ENCODE measurements around the gene PRPF8.

Gene PRPF8

DNA sequence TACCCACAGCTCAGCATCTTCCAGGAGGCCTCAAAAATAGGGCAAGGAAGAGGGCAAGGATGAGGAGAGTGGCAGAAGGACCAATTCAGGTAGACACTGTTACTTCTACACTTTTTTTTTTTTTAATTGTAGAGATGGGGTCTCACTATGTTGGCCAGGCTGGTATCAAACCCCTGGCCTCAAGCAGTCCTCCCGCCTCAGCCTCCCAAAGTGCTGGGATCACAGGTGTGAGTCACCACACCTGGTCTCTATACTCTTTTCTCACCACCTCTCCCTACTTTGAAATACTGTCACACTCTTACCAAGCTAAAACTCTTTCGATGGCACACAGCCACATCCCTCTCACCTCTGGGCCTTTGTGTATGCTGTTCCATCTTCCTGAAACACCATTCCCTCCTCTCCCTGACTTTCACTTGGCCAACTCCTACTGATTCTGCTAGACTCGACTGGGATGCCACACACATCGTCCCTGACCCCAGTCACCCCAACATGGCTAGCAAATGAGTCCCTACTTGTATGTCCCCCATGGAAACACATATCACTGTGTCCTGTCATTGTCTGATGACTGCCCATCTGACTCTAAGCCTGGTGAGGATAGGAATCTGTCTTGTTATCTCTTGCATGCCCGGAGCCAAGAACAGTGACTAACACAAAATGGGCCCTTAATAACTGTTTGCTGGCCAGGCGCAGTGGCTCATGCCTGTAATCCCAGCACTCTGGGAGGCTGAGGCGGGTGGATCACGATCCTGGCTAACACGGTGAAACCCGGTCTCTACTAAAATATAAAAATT, 48.8 kb downstream of the PRPF8 start:
- H3K4me3 ChIP-seq (ENCODE audit: low read depth, low read length) = no peak overlapping the region
- H3K36me3 ChIP-seq (replicated peaks) = no peaks in the 10 kb centered on the region
- TF ChIP-seq, protein P1, sequence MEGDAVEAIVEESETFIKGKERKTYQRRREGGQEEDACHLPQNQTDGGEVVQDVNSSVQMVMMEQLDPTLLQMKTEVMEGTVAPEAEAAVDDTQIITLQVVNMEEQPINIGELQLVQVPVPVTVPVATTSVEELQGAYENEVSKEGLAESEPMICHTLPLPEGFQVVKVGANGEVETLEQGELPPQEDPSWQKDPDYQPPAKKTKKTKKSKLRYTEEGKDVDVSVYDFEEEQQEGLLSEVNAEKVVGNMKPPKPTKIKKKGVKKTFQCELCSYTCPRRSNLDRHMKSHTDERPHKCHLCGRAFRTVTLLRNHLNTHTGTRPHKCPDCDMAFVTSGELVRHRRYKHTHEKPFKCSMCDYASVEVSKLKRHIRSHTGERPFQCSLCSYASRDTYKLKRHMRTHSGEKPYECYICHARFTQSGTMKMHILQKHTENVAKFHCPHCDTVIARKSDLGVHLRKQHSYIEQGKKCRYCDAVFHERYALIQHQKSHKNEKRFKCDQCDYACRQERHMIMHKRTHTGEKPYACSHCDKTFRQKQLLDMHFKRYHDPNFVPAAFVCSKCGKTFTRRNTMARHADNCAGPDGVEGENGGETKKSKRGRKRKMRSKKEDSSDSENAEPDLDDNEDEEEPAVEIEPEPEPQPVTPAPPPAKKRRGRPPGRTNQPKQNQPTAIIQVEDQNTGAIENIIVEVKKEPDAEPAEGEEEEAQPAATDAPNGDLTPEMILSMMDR (IDR thresholded peaks at IDR 0.05; ENCODE audit: low read depth, low read length, missing control alignments) = no peak
- in situ Hi-C loops (cut with HindIII; ENCODE audit: low pct_ligation_motif_present, low sequenced_read_pairs) = no loop called here
- no peak overlapping the region for H3K27ac ChIP-seq
- no peak for DNase-seq
- no peaks in the 10 kb centered on the region for H3K27me3 ChIP-seq (replicated peaks)

DNA sequence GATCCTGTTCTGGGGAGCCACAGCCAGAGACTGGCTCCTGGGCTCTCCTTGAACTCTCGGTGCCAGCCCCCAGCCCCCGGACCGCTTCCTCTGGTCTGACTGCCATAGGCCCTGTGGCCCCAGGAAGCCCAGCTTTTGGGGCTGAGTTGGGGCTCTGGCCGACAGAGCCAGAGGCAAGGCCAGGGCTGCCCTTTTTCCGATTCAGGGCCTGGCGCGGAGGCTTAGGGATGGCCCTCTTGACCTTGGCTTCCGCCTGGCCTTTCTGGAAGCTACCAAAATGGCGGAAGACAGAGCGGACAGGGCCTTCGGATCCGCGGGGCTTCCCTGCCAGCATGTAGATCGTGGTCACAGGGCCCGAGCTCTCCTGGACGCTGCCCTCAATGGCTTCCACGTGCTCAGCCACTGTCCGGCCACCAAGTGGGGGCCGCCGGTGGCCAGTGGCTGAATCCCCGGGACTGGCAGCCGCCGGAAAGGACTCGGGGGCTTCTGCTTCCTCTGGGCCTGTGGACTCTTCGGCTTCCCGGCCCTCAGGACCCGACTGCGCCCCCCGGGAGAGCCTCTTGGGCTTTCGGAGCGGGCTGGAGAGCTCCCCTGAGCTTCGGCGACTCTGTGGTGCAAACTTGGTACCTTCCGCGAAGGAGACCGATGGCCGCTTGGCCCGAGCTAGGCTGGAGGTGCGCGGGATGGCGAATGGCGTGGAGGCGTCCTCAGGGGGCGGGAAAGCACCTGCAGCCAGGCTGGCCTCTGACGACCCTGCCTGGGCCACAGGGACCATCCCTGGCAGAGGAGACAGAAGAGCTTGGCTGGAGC, 49.6 kb downstream of the PRPF8 start:
- no peak overlapping the region for H3K4me3 ChIP-seq (ENCODE audit: low read depth, low read length)
- no peak overlapping the region for H3K27ac ChIP-seq
- no peak for DNase-seq
- TF ChIP-seq, protein P1 (IDR thresholded peaks at IDR 0.05; ENCODE audit: low read depth, low read length, missing control alignments) = no peak
- H3K27me3 ChIP-seq (replicated peaks) = no peaks in the 10 kb centered on the region
- in situ Hi-C loops (cut with HindIII; ENCODE audit: low pct_ligation_motif_present, low sequenced_read_pairs) = no loop called here
- H3K36me3 ChIP-seq (replicated peaks) = no peaks in the 10 kb centered on the region

DNA sequence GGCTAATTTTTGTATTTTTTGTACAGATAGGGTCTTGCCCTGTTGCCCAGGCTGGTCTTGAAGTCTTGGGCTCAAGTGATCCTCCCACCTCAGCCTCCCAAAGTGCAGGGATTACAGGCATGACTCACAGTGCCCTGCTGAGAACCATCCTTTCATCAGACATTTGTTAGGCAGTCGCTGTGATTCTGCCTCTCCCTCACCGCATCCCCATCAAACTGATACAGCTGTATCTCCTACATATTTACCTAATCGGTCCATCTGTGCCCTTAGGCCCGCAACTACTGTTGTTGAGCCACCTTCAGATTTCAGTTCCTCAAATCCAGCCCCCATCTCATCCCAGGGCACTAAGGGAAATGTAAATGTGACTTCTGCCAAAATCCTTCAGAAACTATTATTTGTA, 54.0 kb downstream of the PRPF8 start:
- in situ Hi-C loops (cut with HindIII; ENCODE audit: low pct_ligation_motif_present, low sequenced_read_pairs) = no loop called here

DNA sequence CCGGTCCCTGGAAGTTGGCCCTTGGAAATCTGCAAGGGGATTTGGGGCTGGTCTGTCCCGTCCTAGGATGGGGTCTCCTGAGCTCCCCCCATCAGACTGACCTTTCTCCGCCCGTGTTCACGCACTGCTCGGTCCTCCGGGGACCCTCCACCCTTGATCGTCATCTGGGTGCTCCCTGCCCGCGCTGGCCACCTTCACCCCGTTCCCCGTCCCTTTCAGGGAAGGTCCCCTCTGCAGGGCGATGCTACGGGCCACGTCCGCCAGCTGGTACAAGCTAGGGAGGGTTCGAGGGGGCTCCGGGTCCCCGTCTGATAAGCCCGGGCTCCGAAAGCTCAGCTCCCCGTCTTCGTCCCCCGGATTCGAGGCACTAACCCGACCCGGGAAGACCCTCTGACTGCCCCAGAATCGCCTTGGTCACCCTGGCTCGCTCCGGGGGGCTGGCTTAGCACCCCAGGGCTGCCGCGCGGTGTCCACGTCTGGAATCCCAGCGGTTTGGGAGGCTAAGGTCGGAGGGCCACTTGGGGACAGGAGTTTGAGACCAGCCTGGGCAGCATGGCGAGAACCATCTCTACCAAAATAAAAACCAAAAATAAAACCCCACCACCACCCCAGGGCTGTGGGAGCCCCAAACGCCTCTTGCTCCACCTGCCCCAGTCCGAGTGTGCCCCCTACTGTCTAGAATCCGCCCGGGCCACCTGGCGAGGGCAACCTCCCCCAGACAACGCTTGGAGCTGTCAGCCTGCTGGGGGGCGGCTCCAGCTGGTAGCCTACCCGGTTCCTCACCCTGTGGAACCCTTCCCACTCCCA, 55.0 kb downstream of the PRPF8 start:
- Histone ChIP-seq H3K27ac (no peak overlapping the region), H3K36me3 (replicated peaks) (no peaks in the 10 kb centered on the region), H3K27me3 (replicated peaks) (no peaks in the 10 kb centered on the region), H3K4me3 (ENCODE audit: low read depth, low read length) (peak overlapping the region; percentile 73)
- no peak for DNase-seq
- TF ChIP-seq, protein P1 (IDR thresholded peaks at IDR 0.05; ENCODE audit: low read depth, low read length, missing control alignments) = peak; percentile 71
- in situ Hi-C loops (cut with HindIII; ENCODE audit: low pct_ligation_motif_present, low sequenced_read_pairs) = no loop called here

More for the DNA sequence above, 54.0 kb downstream of the PRPF8 start:
- no peaks in the 10 kb centered on the region for H3K36me3 ChIP-seq (replicated peaks)
- H3K27me3 ChIP-seq (replicated peaks) = no peaks in the 10 kb centered on the region
- no peak overlapping the region for H3K4me3 ChIP-seq (ENCODE audit: low read depth, low read length)
- TF ChIP-seq, protein P1 (IDR thresholded peaks at IDR 0.05; ENCODE audit: low read depth, low read length, missing control alignments) = no peak
- no peak overlapping the region for H3K27ac ChIP-seq
- DNase-seq = no peak

GRCh38 chr17:1628856-1629503, 55.7 kb downstream of the PRPF8 start:
- Histone ChIP-seq H3K27ac (peak overlapping the region; percentile 72), H3K4me3 (ENCODE audit: low read depth, low read length) (peak overlapping the region; percentile 73), H3K36me3 (replicated peaks) (no peaks in the 10 kb centered on the region), H3K27me3 (replicated peaks) (no peaks in the 10 kb centered on the region)
- TF ChIP-seq, protein P1 (IDR thresholded peaks at IDR 0.05; ENCODE audit: low read depth, low read length, missing control alignments) = no peak
- in situ Hi-C loops (cut with HindIII; ENCODE audit: low pct_ligation_motif_present, low sequenced_read_pairs) = no loop called here
- DNase-seq = peak; percentile 93
